ENCODE results near the gene DEDD.

DNA sequence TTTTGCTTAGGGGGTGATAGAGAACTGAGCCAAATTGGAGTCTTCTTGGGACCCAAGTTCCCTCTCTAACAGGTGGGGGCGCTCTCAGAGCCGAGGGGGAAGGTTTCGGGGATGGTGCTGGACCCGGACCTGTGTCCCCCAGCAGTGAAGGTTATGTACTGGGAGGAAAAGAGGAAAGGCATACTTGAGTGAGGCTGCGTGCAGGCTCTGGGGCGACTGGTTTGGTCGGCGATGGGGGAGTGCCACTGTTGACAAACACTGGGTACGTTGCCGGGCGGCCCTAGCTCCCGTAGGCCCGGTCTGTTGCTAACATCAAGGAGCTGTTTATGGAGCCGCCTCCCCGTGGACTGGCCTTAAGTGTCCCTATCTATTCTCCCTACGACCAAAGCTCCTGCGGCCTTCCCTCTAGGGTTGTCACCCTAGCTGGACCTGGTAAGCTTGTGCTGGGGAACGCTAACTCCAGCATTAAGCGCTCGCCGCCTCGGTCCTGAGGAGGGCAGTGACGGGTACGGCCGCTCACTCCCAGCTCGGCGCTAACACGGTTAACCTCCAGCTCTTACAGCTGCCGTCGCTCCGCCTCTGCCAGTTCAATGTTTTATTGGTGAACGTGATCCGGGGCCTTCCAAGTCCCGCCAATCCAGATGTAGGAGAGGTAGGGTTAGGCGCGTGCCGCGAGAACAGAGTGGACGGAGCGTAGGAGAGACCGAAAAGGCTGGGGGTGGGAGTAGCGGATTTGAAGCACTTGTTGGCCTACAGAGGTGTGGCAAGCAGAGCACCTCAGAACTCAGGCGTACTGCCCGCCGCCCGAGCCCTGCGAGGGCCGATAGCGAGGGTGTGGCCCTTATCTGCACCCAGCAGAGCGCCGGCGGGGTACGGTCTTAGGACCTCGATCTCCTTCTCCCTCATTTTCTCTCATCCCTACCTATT is 33.5 kb upstream of the DEDD start, which contains the start of gene PPOX:
- TF ChIP-seq CTCF (IDR thresholded peaks at IDR 0.05), result peak in 5 of 6 experiments; percentile 30 to 50 (median 45)
- TF ChIP-seq POLR2A (IDR thresholded peaks at IDR 0.05), result peak; percentile 35 to 54

All from Peyer's patch (tissue), 4 donors.